Thyroid gland (tissue), 4 donors: ENCODE measurements around the gene TNS2. TPM values are rescaled to one million over a fixed set of nuclear protein-coding genes. Genes with fewer than 3 reads are reported as not detected.
"Not testable (repeated sequence)": the region's sequence is repeated elsewhere in the genome, so short reads cannot be mapped to it uniquely, and the experiment has no call there.

Source experiments
- DNase-seq, 2 donors: peaks; one replicate each; pipeline ENCODE4 v3.0.0-alpha.2; 2019
- H3K27ac ChIP-seq, 3 donors: fragments of 200-600 bp; sonication (generic); 1 replicate in 2 of 3; 2 replicates in 1 of 3; pipeline ENCODE4 v1.5.1; 2016 to 2019; ENCODE audit warnings: mild to moderate bottlenecking in 1 of 3, moderate library complexity in 1 of 3
- H3K27me3 ChIP-seq: fragments of 200-600 bp; sonication (generic); one replicate; pipeline ENCODE4 v1.5.1; 2019
- H3K36me3 ChIP-seq, 2 donors: fragments of 200-600 bp; sonication (generic); one replicate each; pipeline ENCODE4 v1.5.1; 2016 to 2019
- H3K4me1 ChIP-seq, 2 donors: fragments of 200-600 bp; sonication (generic); one replicate each; pipeline ENCODE4 v1.5.1; 2017 to 2019
- H3K4me3 ChIP-seq, 3 donors: fragments of 200-600 bp; sonication (generic); replicated peaks in 1 of 3; 1 replicate in 2 of 3; 2 replicates in 1 of 3; pipeline ENCODE4 v1.5.1; 2016; ENCODE audit warnings: mild to moderate bottlenecking in 1 of 3
- H3K9me3 ChIP-seq: fragments of 200-600 bp; sonication (generic); one replicate; pipeline ENCODE4 v1.5.1; 2017
- POLR2A ChIP-seq, 2 donors: fragments of 450-650 bp; IDR thresholded peaks; one replicate each; pipeline ENCODE4 v1.6.1; 2017; ENCODE audit warnings: antibody characterized with exemption in 2 of 2, mild to moderate bottlenecking in 2 of 2, moderate library complexity in 1 of 2
- WGBS, 2 donors: methylation state at CpG; one replicate each; pipeline ENCODE4 v1.1.5; 2017; 5-methylcytosine and 5-hydroxymethylcytosine counted together
- intact Hi-C: fragments of 100-400 bp; cut with DNase I; formaldehyde crosslinking; loops from one replicate; pipeline ENCODE4 v1.15.1; 2023
- total RNA-seq, 4 donors: library from RNA; depleted of rRNA; stranded (reverse); fragments of >200 nt; gene quantifications; one replicate each; pipeline ENCODE4 v1.2.3, GENCODE V29; 2016
- TF ChIP-seq, protein P1 (sequence below), 6 experiments: fragments of 200-600 bp in 3 of 6; fragments of 450-650 bp in 3 of 6; sonication (generic) in 3 of 6; IDR thresholded peaks; one replicate each; pipeline ENCODE4 v1.5.1; 2016 to 2019; ENCODE audit warnings: antibody characterized with exemption in 6 of 6, mild to moderate bottlenecking in 2 of 6, inconsistent platforms in 1 of 6, moderate library complexity in 1 of 6

Gene TNS2
- total RNA-seq, 4 donors from 2014 or later: 86.7 to 179 (median 114) TPM

DNA sequence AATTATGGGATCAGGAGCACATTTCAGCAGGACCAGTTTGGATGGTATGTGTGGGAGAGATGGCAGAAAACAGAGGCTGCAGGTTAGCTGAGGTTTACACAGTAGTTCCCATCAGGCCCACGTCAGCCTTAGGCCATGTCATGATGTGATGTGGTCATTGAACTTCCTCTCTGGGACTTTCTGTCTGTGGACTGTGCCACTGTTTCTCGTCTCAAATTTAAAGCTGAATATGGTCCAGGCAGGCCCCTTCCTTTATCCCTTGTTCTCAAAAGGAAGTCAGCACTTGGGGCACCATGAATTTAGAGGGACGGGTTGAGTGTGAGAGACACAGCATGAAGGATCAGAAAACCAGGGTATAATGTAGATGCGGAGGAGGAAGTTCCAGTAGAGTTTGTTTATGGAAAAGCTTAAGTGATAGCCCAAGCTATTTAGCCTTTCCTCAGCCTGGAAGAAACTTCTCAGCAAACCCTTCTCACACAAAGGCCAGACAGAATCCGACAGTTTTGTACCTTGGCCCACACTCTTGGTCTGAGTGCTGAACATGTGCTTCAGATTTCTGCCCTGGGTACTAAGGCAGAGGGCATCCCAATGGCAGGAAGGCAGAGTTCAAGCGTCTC, 44.0 kb downstream of the TNS2 start:
- no peak overlapping the region for H3K27ac ChIP-seq
- intact Hi-C loops: no loop called here
- 73 to 75% methylated on average over 6 of the region's 6 CpGs for WGBS, 2 donors
- TF ChIP-seq, protein P1, sequence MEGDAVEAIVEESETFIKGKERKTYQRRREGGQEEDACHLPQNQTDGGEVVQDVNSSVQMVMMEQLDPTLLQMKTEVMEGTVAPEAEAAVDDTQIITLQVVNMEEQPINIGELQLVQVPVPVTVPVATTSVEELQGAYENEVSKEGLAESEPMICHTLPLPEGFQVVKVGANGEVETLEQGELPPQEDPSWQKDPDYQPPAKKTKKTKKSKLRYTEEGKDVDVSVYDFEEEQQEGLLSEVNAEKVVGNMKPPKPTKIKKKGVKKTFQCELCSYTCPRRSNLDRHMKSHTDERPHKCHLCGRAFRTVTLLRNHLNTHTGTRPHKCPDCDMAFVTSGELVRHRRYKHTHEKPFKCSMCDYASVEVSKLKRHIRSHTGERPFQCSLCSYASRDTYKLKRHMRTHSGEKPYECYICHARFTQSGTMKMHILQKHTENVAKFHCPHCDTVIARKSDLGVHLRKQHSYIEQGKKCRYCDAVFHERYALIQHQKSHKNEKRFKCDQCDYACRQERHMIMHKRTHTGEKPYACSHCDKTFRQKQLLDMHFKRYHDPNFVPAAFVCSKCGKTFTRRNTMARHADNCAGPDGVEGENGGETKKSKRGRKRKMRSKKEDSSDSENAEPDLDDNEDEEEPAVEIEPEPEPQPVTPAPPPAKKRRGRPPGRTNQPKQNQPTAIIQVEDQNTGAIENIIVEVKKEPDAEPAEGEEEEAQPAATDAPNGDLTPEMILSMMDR (IDR thresholded peaks at IDR 0.05): no peak
- no peak for TF ChIP-seq POLR2A (IDR thresholded peaks at IDR 0.05)
- peaks cover 10 to 29% of the 10 kb centered on the region in 2 donors for H3K4me1 ChIP-seq
- H3K4me3 ChIP-seq: no peak overlapping the region
- DNase-seq: no peak
- no peaks in the 10 kb centered on the region for H3K9me3 ChIP-seq
- no peaks in the 10 kb centered on the region for H3K36me3 ChIP-seq
- no peaks in the 10 kb centered on the region for H3K27me3 ChIP-seq

GRCh38 chr12:53094394-53094787, 44.5 kb downstream of the TNS2 start:
- Histone ChIP-seq H3K4me1 (peaks cover 13 to 34% of the 10 kb centered on the region in 2 donors), H3K4me3 (no peak overlapping the region), H3K27ac (no peak overlapping the region), H3K9me3 (no peaks in the 10 kb centered on the region), H3K27me3 (no peaks in the 10 kb centered on the region), H3K36me3 (no peaks in the 10 kb centered on the region)
- no peak for TF ChIP-seq POLR2A (IDR thresholded peaks at IDR 0.05)
- TF ChIP-seq, protein P1 (IDR thresholded peaks at IDR 0.05): no peak
- intact Hi-C loops: no loop called here
- DNase-seq: no peak
- WGBS, 2 donors: 77% methylated on average over 6 of the region's 6 CpGs

DNA sequence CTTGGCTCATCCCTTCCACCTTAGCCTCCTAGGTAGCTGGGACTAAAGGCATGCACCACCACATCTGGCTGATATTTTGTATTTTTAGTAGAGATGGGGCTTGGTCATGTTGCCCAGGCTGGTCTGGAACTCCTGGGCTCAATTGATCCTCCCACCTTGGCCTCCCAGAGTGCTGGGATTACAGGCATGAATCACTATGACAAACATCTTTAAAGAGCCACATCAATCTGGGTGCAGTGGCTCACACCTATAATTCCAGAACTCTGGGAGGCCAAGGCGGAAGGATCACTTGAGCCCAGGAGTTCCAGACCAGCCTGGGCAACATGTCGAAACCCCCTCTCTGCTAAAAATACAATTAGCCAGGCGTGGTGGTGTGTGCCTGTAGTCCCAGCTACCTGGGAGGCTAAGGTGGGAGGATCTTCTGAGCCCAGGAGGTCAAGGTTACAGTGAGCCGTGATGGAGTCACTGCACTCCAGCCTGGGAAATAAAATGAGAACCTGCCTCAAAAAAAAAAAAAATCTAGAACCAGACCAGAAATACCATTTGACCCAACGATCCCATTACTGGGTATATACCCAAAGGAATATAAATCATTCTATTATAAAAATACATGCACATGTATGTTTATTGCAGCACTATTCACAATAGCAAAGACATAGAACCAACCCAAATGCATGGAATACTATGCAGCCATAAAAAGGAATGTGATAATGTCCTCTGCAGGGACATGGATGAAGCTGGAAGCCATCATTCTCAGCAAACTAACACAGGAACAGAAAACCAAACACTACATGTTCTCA, 45.1 kb downstream of the TNS2 start:
- DNase-seq, H3K9me3 ChIP-seq, H3K36me3 ChIP-seq, intact Hi-C loops, H3K27me3 ChIP-seq, H3K27ac ChIP-seq, H3K4me3 ChIP-seq: not testable (repeated sequence)
- WGBS, 2 donors: 89 to 95% methylated on average over 5 of the region's 5 CpGs
- H3K4me1 ChIP-seq: peaks cover 13 to 34% of the 10 kb centered on the region in 2 donors

DNA sequence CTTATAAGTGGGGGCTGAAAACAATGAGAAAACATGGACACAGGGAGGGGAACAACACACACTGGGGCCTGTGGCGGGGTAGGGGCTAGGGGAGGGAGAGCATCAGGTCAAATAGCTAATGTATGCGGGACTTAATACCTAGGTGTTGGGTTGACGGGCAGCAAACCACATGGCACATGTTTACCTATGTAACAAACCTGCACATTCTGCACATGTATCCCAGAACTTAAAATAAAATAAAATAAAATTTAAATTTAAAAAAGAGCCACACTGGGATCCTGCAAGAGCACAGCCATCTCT, 45.7 kb downstream of the TNS2 start:
- WGBS, 2 donors: 97% methylated on average over 3 of the region's 3 CpGs
- intact Hi-C loops, DNase-seq, H3K27me3 ChIP-seq, H3K4me3 ChIP-seq, H3K36me3 ChIP-seq, H3K9me3 ChIP-seq: not testable (repeated sequence)
- peaks cover 13 to 34% of the 10 kb centered on the region in 2 donors for H3K4me1 ChIP-seq
- peak overlapping the region in 1 of 3 donors; percentile 50 for H3K27ac ChIP-seq

GRCh38 chr12:53096089-53096741, 46.4 kb downstream of the TNS2 start:
- no peak for TF ChIP-seq POLR2A (IDR thresholded peaks at IDR 0.05)
- TF ChIP-seq, protein P1 (IDR thresholded peaks at IDR 0.05): no peak
- intact Hi-C loops: loop anchor here (2.0 kb wide), 1 partner anchor 31 kb away; no protein-coding TSS in a partner anchor
- Histone ChIP-seq H3K4me1 (peaks cover 13 to 34% of the 10 kb centered on the region in 2 donors), H3K36me3 (no peaks in the 10 kb centered on the region), H3K27me3 (no peaks in the 10 kb centered on the region), H3K9me3 (no peaks in the 10 kb centered on the region), H3K27ac (peak overlapping the region; percentile 59 to 76 (median 72)), H3K4me3 (no peak overlapping the region)
- WGBS, 2 donors: 51 to 56% methylated on average over 11 of the region's 11 CpGs
- peak in 1 of 2 donors; percentile 30 for DNase-seq

DNA sequence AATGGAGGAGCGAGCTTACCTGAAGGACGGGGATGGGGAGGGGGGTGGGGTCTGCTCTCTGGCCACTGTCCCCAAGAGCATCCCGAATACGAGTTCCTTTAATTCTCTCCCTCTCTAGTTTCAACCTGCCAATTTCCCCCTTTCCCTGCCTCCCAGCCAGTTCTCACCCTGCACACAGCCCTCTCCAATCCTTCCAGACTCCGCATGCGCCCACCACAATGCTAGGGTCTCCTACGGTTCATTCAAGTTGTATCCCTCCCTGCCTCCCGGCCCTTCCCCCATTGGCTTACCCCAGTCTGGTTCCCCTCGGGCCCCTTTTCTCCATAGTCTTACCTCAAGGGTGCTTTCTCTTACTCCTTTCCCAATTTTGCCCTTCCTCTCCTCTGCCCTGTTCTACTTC, 46.9 kb downstream of the TNS2 start:
- WGBS, 2 donors: 30 to 31% methylated on average over 9 of the region's 9 CpGs
- intact Hi-C loops: loop anchor here (2.0 kb wide), 1 partner anchor 32 kb away; no protein-coding TSS in a partner anchor

More for the DNA sequence above, 46.9 kb downstream of the TNS2 start:
- Histone ChIP-seq H3K4me3 (peak overlapping the region in 1 of 3 donors; percentile 40), H3K27me3 (no peaks in the 10 kb centered on the region), H3K36me3 (no peaks in the 10 kb centered on the region), H3K27ac (peak overlapping the region; percentile 59 to 76 (median 72)), H3K9me3 (no peaks in the 10 kb centered on the region), H3K4me1 (peaks cover 13 to 34% of the 10 kb centered on the region in 2 donors)
- DNase-seq: no peak
- TF ChIP-seq POLR2A (IDR thresholded peaks at IDR 0.05): no peak
- TF ChIP-seq, protein P1 (IDR thresholded peaks at IDR 0.05): no peak
